GM19043 (cell line): ENCODE data around the gene PRB4.
"Not testable (repeated sequence)": the region's sequence is repeated elsewhere in the genome, so short reads cannot be mapped to it uniquely, and the experiment has no call there.

Source experiments
- ATAC-seq: cut with Tn5 transposase; IDR thresholded peaks from one replicate; pipeline ENCODE4 v1.9.1; 2021; ENCODE audit warnings: low read depth; ENCODE audit not compliant: unreplicated experiment

Gene PRB4

GRCh38 chr12:11310336-11310735 is at the start of gene PRB4:
PRB4 (minus strand) TSS chr12:11310436; CDS start chr12:11310398, 38 bp downstream.
- no peak for ATAC-seq

- not testable (repeated sequence) for ATAC-seq
Measured at GRCh38 chr12:11351736-11352135, 41.5 kb upstream of the PRB4 start.

GRCh38 chr12:11348439-11348838 is 38.2 kb upstream of the PRB4 start:
- no peak for ATAC-seq

GRCh38 chr12:11347810-11348209 is 37.6 kb upstream of the PRB4 start:
- ATAC-seq = no peak

GRCh38 chr12:11344500-11344899 is 34.3 kb upstream of the PRB4 start:
- no peak for ATAC-seq

- ATAC-seq = no peak
Measured at GRCh38 chr12:11324426-11324825, 14.2 kb upstream of the PRB4 start.

- no peak for ATAC-seq
Measured at GRCh38 chr12:11321980-11322379, 11.7 kb upstream of the PRB4 start.

GRCh38 chr12:11307143-11307542 is 3.1 kb downstream of the PRB4 start:
- ATAC-seq = no peak

- ATAC-seq = no peak
Measured at GRCh38 chr12:11273449-11273848, 36.8 kb downstream of the PRB4 start.

- no peak for ATAC-seq
Measured at GRCh38 chr12:11269607-11270006, 40.6 kb downstream of the PRB4 start, which contains the start of gene PRB3. PRB3 (minus strand) TSS chr12:11269707; CDS start chr12:11269669, 38 bp downstream.

GRCh38 chr12:11264501-11264900 is 45.7 kb downstream of the PRB4 start:
- ATAC-seq = no peak
